ENCODE data around the gene GGNBP2. TPM values are rescaled to one million over a fixed set of nuclear protein-coding genes. Genes with fewer than 3 reads are reported as not detected.

GGNBP2 gene
- total RNA-seq, 1 donor from 2014 or later = 37.3 TPM

GRCh38 chr17:36515837-36516236 lies 28.9 kb upstream of the GGNBP2 start:
- no peak for DNase-seq (ENCODE audit: low read depth in 2 of 2)

GRCh38 chr17:36523113-36523512 lies 21.6 kb upstream of the GGNBP2 start:
- DNase-seq (ENCODE audit: low read depth in 2 of 2) = no peak

- DNase-seq (ENCODE audit: low read depth in 2 of 2) = no peak
These were observed 20.3 kb upstream of the GGNBP2 start for GRCh38 chr17:36524428-36524876.

GRCh38 chr17:36525113-36525512 lies 19.6 kb upstream of the GGNBP2 start:
- DNase-seq (ENCODE audit: low read depth in 2 of 2) = no peak

- DNase-seq (ENCODE audit: low read depth in 2 of 2) = no peak
These were observed 18.8 kb upstream of the GGNBP2 start for GRCh38 chr17:36525888-36526287.

- DNase-seq (ENCODE audit: low read depth in 2 of 2) = no peak
These were observed 17.0 kb upstream of the GGNBP2 start for GRCh38 chr17:36527621-36528250.

- peak in 1 of 2 donors; percentile 74 for DNase-seq (ENCODE audit: low read depth in 2 of 2)
These were observed 15.6 kb upstream of the GGNBP2 start for GRCh38 chr17:36529121-36529520.

GRCh38 chr17:36532435-36532975 lies 12.2 kb upstream of the GGNBP2 start:
- DNase-seq (ENCODE audit: low read depth in 2 of 2) = no peak

- DNase-seq (ENCODE audit: low read depth in 2 of 2) = peak; percentile 41 to 71
These were observed 10.5 kb upstream of the GGNBP2 start for GRCh38 chr17:36533935-36534839.

- DNase-seq (ENCODE audit: low read depth in 2 of 2) = peak; percentile 92 to 94
These were observed 9.7 kb upstream of the GGNBP2 start, which contains the start of the genes MYO19 and PIGW for GRCh38 chr17:36534840-36535668. Gene MYO19 (minus strand): TSS chr17:36534868. CDS start chr17:36532538, 2,330 bp downstream. Gene PIGW (plus strand): TSS chr17:36534987. CDS start chr17:36537102, 2,115 bp downstream.

GRCh38 chr17:36535669-36536081 lies 9.0 kb upstream of the GGNBP2 start:
- no peak for DNase-seq (ENCODE audit: low read depth in 2 of 2)

- no peak for DNase-seq (ENCODE audit: low read depth in 2 of 2)
These were observed 4.0 kb upstream of the GGNBP2 start for GRCh38 chr17:36540696-36541095.

- DNase-seq (ENCODE audit: low read depth in 2 of 2) = no peak
These were observed 2.0 kb upstream of the GGNBP2 start for GRCh38 chr17:36542755-36543154.

GRCh38 chr17:36544044-36544306 lies 744 bp upstream of the GGNBP2 start:
- peak in 1 of 2 donors; percentile 79 for DNase-seq (ENCODE audit: low read depth in 2 of 2)

GRCh38 chr17:36545077-36545464 lies 352 bp downstream of the GGNBP2 start:
- DNase-seq (ENCODE audit: low read depth in 2 of 2) = no peak

GRCh38 chr17:36545465-36546417 lies 1.0 kb downstream of the GGNBP2 start:
- peak; percentile 98 to 99 for DNase-seq (ENCODE audit: low read depth in 2 of 2)

- peak in 1 of 2 donors; percentile 79 for DNase-seq (ENCODE audit: low read depth in 2 of 2)
These were observed 1.8 kb downstream of the GGNBP2 start for GRCh38 chr17:36546418-36547093.

GRCh38 chr17:36547776-36548175 lies 3.1 kb downstream of the GGNBP2 start:
- no peak for DNase-seq (ENCODE audit: low read depth in 2 of 2)

GRCh38 chr17:36550491-36551417 lies 6.0 kb downstream of the GGNBP2 start:
- no peak for DNase-seq (ENCODE audit: low read depth in 2 of 2)

Measured in lung microvascular endothelial cell (primary cell).